DMS53 treated with DMSO at 0.1 percent for 48 hours (cell line): ENCODE results near the gene TLR5.
"Not testable (repeated sequence)": the region's sequence is repeated elsewhere in the genome, so short reads cannot be mapped to it uniquely, and the experiment has no call there.

Experiments used
- DNase-seq: peaks from one replicate; lab custom pipeline; 2025; ENCODE audit not compliant: unreplicated experiment; lab: John Stamatoyannopoulos, UW

Gene TLR5

GRCh38 chr1:223142795-223143536 is at the start of gene TLR5:
TSS of gene TLR5 (minus strand) at chr1:223143248. CDS start at chr1:223113031, 30,217 bp downstream.
- DNase-seq, result peak; percentile 84

- no peak for DNase-seq
Measured at GRCh38 chr1:223189903-223190724, 47.1 kb upstream of the TLR5 start.

GRCh38 chr1:223189525-223189902 is 46.5 kb upstream of the TLR5 start:
- no peak for DNase-seq

- DNase-seq, result no peak
Measured at GRCh38 chr1:223188618-223189356, 45.7 kb upstream of the TLR5 start.

- DNase-seq, result no peak
Measured at GRCh38 chr1:223186800-223187199, 43.8 kb upstream of the TLR5 start.

GRCh38 chr1:223183268-223183862 is 40.3 kb upstream of the TLR5 start:
- DNase-seq, result no peak

- no peak for DNase-seq
Measured at GRCh38 chr1:223180731-223181321, 37.8 kb upstream of the TLR5 start.

GRCh38 chr1:223179786-223180185 is 36.7 kb upstream of the TLR5 start:
- DNase-seq, result no peak

- DNase-seq, result no peak
Measured at GRCh38 chr1:223179280-223179679, 36.2 kb upstream of the TLR5 start.

GRCh38 chr1:223177681-223178080 is 34.6 kb upstream of the TLR5 start:
- no peak for DNase-seq

- DNase-seq, result no peak
Measured at GRCh38 chr1:223176437-223176836, 33.4 kb upstream of the TLR5 start.

GRCh38 chr1:223175633-223176032 is 32.6 kb upstream of the TLR5 start:
- DNase-seq, result no peak

GRCh38 chr1:223175032-223175431 is 32.0 kb upstream of the TLR5 start:
- peak; percentile 1 for DNase-seq

- DNase-seq, result not testable (repeated sequence)
Measured at GRCh38 chr1:223169458-223169857, 26.4 kb upstream of the TLR5 start.

- no peak for DNase-seq
Measured at GRCh38 chr1:223161321-223161720, 18.3 kb upstream of the TLR5 start.

- no peak for DNase-seq
Measured at GRCh38 chr1:223156343-223156742, 13.3 kb upstream of the TLR5 start.

- DNase-seq, result no peak
Measured at GRCh38 chr1:223155153-223155552, 12.1 kb upstream of the TLR5 start.

GRCh38 chr1:223153177-223154119 is 10.4 kb upstream of the TLR5 start:
- no peak for DNase-seq

GRCh38 chr1:223152399-223152798 is 9.4 kb upstream of the TLR5 start:
- no peak for DNase-seq

- DNase-seq, result no peak
Measured at GRCh38 chr1:223150443-223150842, 7.4 kb upstream of the TLR5 start.
